ENCODE results near the gene TPRA1.

The TPRA1 gene

GRCh38 chr3:127568586-127568985 is 21.9 kb downstream of the TPRA1 start:
- Histone ChIP-seq H3K36me3 (ENCODE audit: control insufficient read depth in 5 of 5, insufficient read depth in 5 of 5, low read length in 5 of 5) (peaks cover 0 to 44% (median 28%) of the 10 kb centered on the region in 5 donors), H3K4me1 (ENCODE audit: control insufficient read depth in 5 of 5, insufficient read depth in 5 of 5, low read length in 5 of 5) (peaks cover 0 to 9% (median 5%) of the 10 kb centered on the region in 5 donors), H3K4me3 (ENCODE audit: low read depth in 1 of 5, low read length in 5 of 5) (no peak overlapping the region), H3K27me3 (ENCODE audit: control insufficient read depth in 5 of 5, insufficient read depth in 4 of 5, low read length in 5 of 5) (peaks cover 0 to 4% (median 0%) of the 10 kb centered on the region in 5 donors), H3K27ac (ENCODE audit: low read depth, low read length) (no peak overlapping the region), H3K9me3 (ENCODE audit: control insufficient read depth in 5 of 5, low read length in 5 of 5) (no peaks in the 10 kb centered on the region), H3K9ac (ENCODE audit: low read length in 5 of 5) (no peak overlapping the region)

DNA sequence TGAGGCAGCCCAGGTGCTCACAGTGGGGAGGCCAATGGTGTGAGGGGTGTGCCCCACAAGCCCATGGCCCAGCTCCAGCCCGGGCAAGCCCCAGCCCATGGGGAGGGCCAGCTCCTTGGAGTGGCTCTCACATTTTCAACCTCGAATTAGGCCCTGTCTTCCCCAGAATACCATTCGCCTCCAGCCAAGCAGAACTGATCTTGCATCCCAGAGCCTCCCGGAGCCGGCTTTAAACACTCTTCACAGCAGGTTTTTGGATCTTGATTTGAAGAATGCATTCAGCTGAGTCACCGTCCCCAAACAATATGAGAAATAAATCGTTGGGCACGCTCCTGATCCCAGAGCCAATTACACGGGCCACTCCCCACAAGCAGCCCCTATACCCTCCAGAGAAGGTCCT is 23.7 kb downstream of the TPRA1 start:
- peaks cover 0 to 2% (median under 1%) of the 10 kb centered on the region in 5 donors for H3K4me1 ChIP-seq (ENCODE audit: control insufficient read depth in 5 of 5, insufficient read depth in 5 of 5, low read length in 5 of 5)
- no peak overlapping the region for H3K9ac ChIP-seq (ENCODE audit: low read length in 5 of 5)
- H3K27ac ChIP-seq (ENCODE audit: low read depth, low read length), result no peak overlapping the region
- H3K9me3 ChIP-seq (ENCODE audit: control insufficient read depth in 5 of 5, low read length in 5 of 5), result no peaks in the 10 kb centered on the region
- H3K27me3 ChIP-seq (ENCODE audit: control insufficient read depth in 5 of 5, insufficient read depth in 4 of 5, low read length in 5 of 5), result peaks cover 0 to 4% (median 0%) of the 10 kb centered on the region in 5 donors
- H3K36me3 ChIP-seq (ENCODE audit: control insufficient read depth in 5 of 5, insufficient read depth in 5 of 5, low read length in 5 of 5), result peaks cover 0 to 26% (median 14%) of the 10 kb centered on the region in 5 donors
- no peak overlapping the region for H3K4me3 ChIP-seq (ENCODE audit: low read depth in 1 of 5, low read length in 5 of 5)

DNA sequence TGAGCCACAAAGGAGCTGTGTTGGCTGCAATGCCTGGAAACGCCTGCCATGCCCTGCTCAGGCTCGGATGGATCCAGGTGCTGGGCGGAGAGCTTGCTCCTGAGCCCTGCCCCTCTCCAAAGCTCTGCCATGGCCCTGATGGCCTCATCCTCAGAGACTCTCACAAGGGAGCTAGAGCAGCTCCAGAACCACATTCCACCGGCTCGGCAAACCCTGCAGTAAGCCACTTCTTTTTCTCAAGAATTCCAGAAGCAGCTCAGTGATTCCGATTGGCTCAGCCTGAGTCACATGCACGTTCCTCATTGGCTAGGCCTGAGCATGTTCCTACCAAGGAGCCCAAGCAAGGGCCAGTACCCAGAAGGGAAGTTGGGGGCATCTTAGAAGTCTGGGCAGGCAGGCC is 24.8 kb downstream of the TPRA1 start:
- Histone ChIP-seq H3K4me1 (ENCODE audit: control insufficient read depth in 5 of 5, insufficient read depth in 5 of 5, low read length in 5 of 5) (no peaks in the 10 kb centered on the region), H3K9me3 (ENCODE audit: control insufficient read depth in 5 of 5, low read length in 5 of 5) (no peaks in the 10 kb centered on the region), H3K4me3 (ENCODE audit: low read depth in 1 of 5, low read length in 5 of 5) (no peak overlapping the region), H3K27me3 (ENCODE audit: control insufficient read depth in 5 of 5, insufficient read depth in 4 of 5, low read length in 5 of 5) (peaks cover 0 to 4% (median 2%) of the 10 kb centered on the region in 5 donors), H3K36me3 (ENCODE audit: control insufficient read depth in 5 of 5, insufficient read depth in 5 of 5, low read length in 5 of 5) (peaks cover 0 to 15% (median 6%) of the 10 kb centered on the region in 5 donors), H3K9ac (ENCODE audit: low read length in 5 of 5) (no peak overlapping the region), H3K27ac (ENCODE audit: low read depth, low read length) (no peak overlapping the region)

DNA sequence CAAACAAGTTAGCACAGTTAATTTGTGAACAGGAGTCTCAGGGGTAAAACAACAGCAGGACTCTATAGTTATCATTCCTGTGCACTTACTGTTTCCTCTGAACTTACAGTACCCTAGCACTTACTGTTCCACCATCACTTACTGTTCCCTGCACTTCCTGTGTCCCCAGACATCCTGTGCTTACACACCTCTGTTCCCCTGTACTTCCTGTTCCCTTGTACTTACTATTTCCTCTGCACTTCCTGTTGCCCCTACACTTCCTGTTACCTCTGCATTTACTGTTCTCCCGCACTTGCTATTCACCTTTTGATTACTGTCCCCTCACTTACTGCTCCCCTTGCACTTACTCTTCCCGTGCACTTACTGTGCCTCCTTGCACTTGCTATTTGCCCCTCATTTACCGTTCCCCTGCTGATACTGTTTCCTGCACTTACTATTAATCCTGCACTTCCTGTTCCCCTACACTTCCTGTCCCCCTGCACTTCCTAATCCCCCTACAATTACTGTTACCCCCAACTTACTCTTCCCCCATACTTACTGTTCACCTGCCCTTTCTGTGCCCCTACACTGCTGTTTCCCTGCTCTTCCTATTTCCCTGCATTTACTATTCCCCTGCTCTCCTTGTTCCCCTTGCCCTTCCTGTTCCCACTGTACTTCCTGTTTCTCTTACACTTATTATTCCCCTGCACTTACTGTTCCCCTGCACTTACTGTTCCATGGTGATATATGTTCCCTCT is 30.3 kb downstream of the TPRA1 start:
- H3K27ac ChIP-seq (ENCODE audit: low read depth, low read length), result no peak overlapping the region
- peaks cover 0 to 7% (median 0%) of the 10 kb centered on the region in 5 donors for H3K9me3 ChIP-seq (ENCODE audit: control insufficient read depth in 5 of 5, low read length in 5 of 5)

GRCh38 chr3:127556565-127556964 is 34.0 kb downstream of the TPRA1 start:
- Histone ChIP-seq H3K9ac (ENCODE audit: low read length in 5 of 5) (no peak overlapping the region), H3K9me3 (ENCODE audit: control insufficient read depth in 5 of 5, low read length in 5 of 5) (peaks cover 0 to 7% (median 0%) of the 10 kb centered on the region in 5 donors), H3K4me1 (ENCODE audit: control insufficient read depth in 5 of 5, insufficient read depth in 5 of 5, low read length in 5 of 5) (peaks cover 0 to 15% (median 9%) of the 10 kb centered on the region in 5 donors), H3K27me3 (ENCODE audit: control insufficient read depth in 5 of 5, insufficient read depth in 4 of 5, low read length in 5 of 5) (peaks cover 0 to 1% (median 0%) of the 10 kb centered on the region in 5 donors), H3K36me3 (ENCODE audit: control insufficient read depth in 5 of 5, insufficient read depth in 5 of 5, low read length in 5 of 5) (no peaks in the 10 kb centered on the region), H3K4me3 (ENCODE audit: low read depth in 1 of 5, low read length in 5 of 5) (no peak overlapping the region), H3K27ac (ENCODE audit: low read depth, low read length) (no peak overlapping the region)

More for the DNA sequence above, 30.3 kb downstream of the TPRA1 start:
- Histone ChIP-seq H3K4me3 (ENCODE audit: low read depth in 1 of 5, low read length in 5 of 5) (peak overlapping the region in 3 of 5 donors; percentile 23 to 49 (median 45)), H3K36me3 (ENCODE audit: control insufficient read depth in 5 of 5, insufficient read depth in 5 of 5, low read length in 5 of 5) (no peaks in the 10 kb centered on the region), H3K27me3 (ENCODE audit: control insufficient read depth in 5 of 5, insufficient read depth in 4 of 5, low read length in 5 of 5) (peaks cover 0 to 4% (median 2%) of the 10 kb centered on the region in 5 donors), H3K9ac (ENCODE audit: low read length in 5 of 5) (no peak overlapping the region), H3K4me1 (ENCODE audit: control insufficient read depth in 5 of 5, insufficient read depth in 5 of 5, low read length in 5 of 5) (peaks cover 0 to 3% (median 0%) of the 10 kb centered on the region in 5 donors)

GRCh38 chr3:127555108-127555507 is 35.4 kb downstream of the TPRA1 start:
- Histone ChIP-seq H3K27me3 (ENCODE audit: control insufficient read depth in 5 of 5, insufficient read depth in 4 of 5, low read length in 5 of 5) (no peaks in the 10 kb centered on the region), H3K9me3 (ENCODE audit: control insufficient read depth in 5 of 5, low read length in 5 of 5) (peaks cover 0 to 6% (median 0%) of the 10 kb centered on the region in 5 donors), H3K27ac (ENCODE audit: low read depth, low read length) (no peak overlapping the region), H3K36me3 (ENCODE audit: control insufficient read depth in 5 of 5, insufficient read depth in 5 of 5, low read length in 5 of 5) (no peaks in the 10 kb centered on the region), H3K4me1 (ENCODE audit: control insufficient read depth in 5 of 5, insufficient read depth in 5 of 5, low read length in 5 of 5) (peaks cover 0 to 12% (median 9%) of the 10 kb centered on the region in 5 donors), H3K4me3 (ENCODE audit: low read depth in 1 of 5, low read length in 5 of 5) (no peak overlapping the region), H3K9ac (ENCODE audit: low read length in 5 of 5) (no peak overlapping the region)

DNA sequence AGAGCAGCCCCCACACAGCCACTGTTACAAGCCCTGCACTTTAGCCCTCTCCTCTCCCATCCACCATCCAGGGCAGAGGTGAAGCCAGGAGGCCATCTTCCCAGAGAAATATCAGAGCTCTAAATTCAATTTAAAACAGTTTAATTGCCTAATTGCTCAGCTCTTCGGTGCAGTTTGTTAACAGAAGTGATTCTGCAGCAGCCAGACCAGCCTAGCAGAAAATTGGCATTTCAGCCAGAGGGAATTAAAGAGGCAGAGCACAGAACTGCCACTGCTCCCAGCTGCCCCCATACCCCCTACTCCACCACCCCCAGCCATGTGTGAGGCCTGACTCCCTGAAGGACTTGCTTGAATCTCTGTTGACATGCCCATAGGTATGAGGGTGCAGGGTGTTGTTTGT is 38.5 kb downstream of the TPRA1 start:
- Histone ChIP-seq H3K4me3 (ENCODE audit: low read depth in 1 of 5, low read length in 5 of 5) (no peak overlapping the region), H3K4me1 (ENCODE audit: control insufficient read depth in 5 of 5, insufficient read depth in 5 of 5, low read length in 5 of 5) (peaks cover 0 to 22% (median 16%) of the 10 kb centered on the region in 5 donors), H3K9ac (ENCODE audit: low read length in 5 of 5) (no peak overlapping the region), H3K27ac (ENCODE audit: low read depth, low read length) (no peak overlapping the region), H3K36me3 (ENCODE audit: control insufficient read depth in 5 of 5, insufficient read depth in 5 of 5, low read length in 5 of 5) (no peaks in the 10 kb centered on the region), H3K27me3 (ENCODE audit: control insufficient read depth in 5 of 5, insufficient read depth in 4 of 5, low read length in 5 of 5) (no peaks in the 10 kb centered on the region), H3K9me3 (ENCODE audit: control insufficient read depth in 5 of 5, low read length in 5 of 5) (no peaks in the 10 kb centered on the region)

GRCh38 chr3:127551178-127551577 is 39.4 kb downstream of the TPRA1 start:
- H3K9me3 ChIP-seq (ENCODE audit: control insufficient read depth in 5 of 5, low read length in 5 of 5), result no peaks in the 10 kb centered on the region
- no peak overlapping the region for H3K9ac ChIP-seq (ENCODE audit: low read length in 5 of 5)
- peaks cover 0 to 25% (median 18%) of the 10 kb centered on the region in 5 donors for H3K4me1 ChIP-seq (ENCODE audit: control insufficient read depth in 5 of 5, insufficient read depth in 5 of 5, low read length in 5 of 5)
- no peaks in the 10 kb centered on the region for H3K27me3 ChIP-seq (ENCODE audit: control insufficient read depth in 5 of 5, insufficient read depth in 4 of 5, low read length in 5 of 5)
- H3K4me3 ChIP-seq (ENCODE audit: low read depth in 1 of 5, low read length in 5 of 5), result no peak overlapping the region
- H3K27ac ChIP-seq (ENCODE audit: low read depth, low read length), result no peak overlapping the region
- no peaks in the 10 kb centered on the region for H3K36me3 ChIP-seq (ENCODE audit: control insufficient read depth in 5 of 5, insufficient read depth in 5 of 5, low read length in 5 of 5)

GRCh38 chr3:127550468-127551157 is 39.9 kb downstream of the TPRA1 start:
- peaks cover 0 to 25% (median 18%) of the 10 kb centered on the region in 5 donors for H3K4me1 ChIP-seq (ENCODE audit: control insufficient read depth in 5 of 5, insufficient read depth in 5 of 5, low read length in 5 of 5)
- H3K27me3 ChIP-seq (ENCODE audit: control insufficient read depth in 5 of 5, insufficient read depth in 4 of 5, low read length in 5 of 5), result no peaks in the 10 kb centered on the region
- no peak overlapping the region for H3K4me3 ChIP-seq (ENCODE audit: low read depth in 1 of 5, low read length in 5 of 5)
- no peaks in the 10 kb centered on the region for H3K36me3 ChIP-seq (ENCODE audit: control insufficient read depth in 5 of 5, insufficient read depth in 5 of 5, low read length in 5 of 5)
- no peaks in the 10 kb centered on the region for H3K9me3 ChIP-seq (ENCODE audit: control insufficient read depth in 5 of 5, low read length in 5 of 5)
- no peak overlapping the region for H3K9ac ChIP-seq (ENCODE audit: low read length in 5 of 5)
- no peak overlapping the region for H3K27ac ChIP-seq (ENCODE audit: low read depth, low read length)

- H3K9ac ChIP-seq (ENCODE audit: low read length in 5 of 5), result no peak overlapping the region
- H3K4me3 ChIP-seq (ENCODE audit: low read depth in 1 of 5, low read length in 5 of 5), result no peak overlapping the region
- H3K27ac ChIP-seq (ENCODE audit: low read depth, low read length), result no peak overlapping the region
- H3K9me3 ChIP-seq (ENCODE audit: control insufficient read depth in 5 of 5, low read length in 5 of 5), result no peaks in the 10 kb centered on the region
- no peaks in the 10 kb centered on the region for H3K27me3 ChIP-seq (ENCODE audit: control insufficient read depth in 5 of 5, insufficient read depth in 4 of 5, low read length in 5 of 5)
- H3K36me3 ChIP-seq (ENCODE audit: control insufficient read depth in 5 of 5, insufficient read depth in 5 of 5, low read length in 5 of 5), result no peaks in the 10 kb centered on the region
- H3K4me1 ChIP-seq (ENCODE audit: control insufficient read depth in 5 of 5, insufficient read depth in 5 of 5, low read length in 5 of 5), result peaks cover 0 to 25% (median 18%) of the 10 kb centered on the region in 5 donors
Observed at GRCh38 chr3:127549826-127550467, 40.6 kb downstream of the TPRA1 start.

Data from subcutaneous abdominal adipose tissue (tissue), 5 donors.